Liver (tissue), 9 donors: ENCODE data around the gene TENM3. TPM values are rescaled to one million over a fixed set of nuclear protein-coding genes. Genes with fewer than 3 reads are reported as not detected.

Experiments used
- DNase-seq: peaks from one replicate; pipeline ENCODE4 v3.0.0-alpha.2; 2017; ENCODE audit warnings: low spot score
- H3K27ac ChIP-seq, 2 donors: one replicate each; pipeline ENCODE4 v1.7.0; 2013; ENCODE audit warnings: inconsistent platforms in 2 of 2, low read length in 2 of 2, control low read depth in 1 of 2, low read depth in 1 of 2, mild to moderate bottlenecking in 1 of 2
- H3K27me3 ChIP-seq, 4 donors: one replicate each; pipeline versions ENCODE4 v1.6.1 to v1.7.0; 2013; ENCODE audit warnings: low read length in 3 of 4, inconsistent platforms in 1 of 4, mild to moderate bottlenecking in 1 of 4, moderate library complexity in 1 of 4; ENCODE audit not compliant: control insufficient read depth in 4 of 4, insufficient read depth in 4 of 4
- H3K36me3 ChIP-seq, 4 donors: one replicate each; pipeline versions ENCODE4 v1.6.1 to v1.7.0; 2013; ENCODE audit warnings: low read length in 3 of 4, mild to moderate bottlenecking in 3 of 4, low read depth in 1 of 4, moderate library complexity in 1 of 4; ENCODE audit not compliant: control insufficient read depth in 4 of 4, insufficient read depth in 3 of 4
- H3K4me1 ChIP-seq, 4 donors: one replicate each; pipeline versions ENCODE4 v1.6.1 to v1.7.0; 2013; ENCODE audit warnings: low read length in 3 of 4, mild to moderate bottlenecking in 3 of 4, moderate library complexity in 1 of 4; ENCODE audit not compliant: control insufficient read depth in 4 of 4, insufficient read depth in 4 of 4
- H3K4me3 ChIP-seq, 3 donors: one replicate each; pipeline versions ENCODE4 v1.6.1 to v1.7.0; 2013; ENCODE audit warnings: low read length in 3 of 3, control low read depth in 1 of 3, low read depth in 1 of 3, mild to moderate bottlenecking in 1 of 3
- H3K9ac ChIP-seq, 2 donors: one replicate each; pipeline ENCODE4 v1.7.0; 2013; ENCODE audit warnings: low read length in 2 of 2, mild to moderate bottlenecking in 2 of 2, moderate library complexity in 2 of 2, control low read depth in 1 of 2, low read depth in 1 of 2
- H3K9me3 ChIP-seq, 4 donors: one replicate each; pipeline versions ENCODE4 v1.6.1 to v1.7.0; 2013; ENCODE audit warnings: low read length in 3 of 4; ENCODE audit not compliant: control insufficient read depth in 4 of 4
- FOXA1 ChIP-seq: IDR thresholded peaks from 2 replicates; pipeline ENCODE4 v1.6.1; 2016; ENCODE audit warnings: antibody characterized with exemption
- FOXA2 ChIP-seq: IDR thresholded peaks from 2 replicates; pipeline ENCODE4 v1.6.1; 2016; ENCODE audit warnings: antibody characterized with exemption
- GABPA ChIP-seq, 2 donors: IDR thresholded peaks in 1 of 2; conservative IDR thresholded peaks in 1 of 2; 2 replicates each; pipeline ENCODE4 v1.6.1; 2016; ENCODE audit warnings: antibody characterized with exemption in 2 of 2, mild to moderate bottlenecking in 1 of 2, moderate library complexity in 1 of 2
- HNF4A ChIP-seq, 2 donors: conservative IDR thresholded peaks; 2 replicates each; pipeline ENCODE4 v1.6.1; 2016; ENCODE audit warnings: antibody characterized with exemption in 2 of 2, mild to moderate bottlenecking in 2 of 2
- JUND ChIP-seq, 2 donors: IDR thresholded peaks; 2 replicates each; pipeline ENCODE4 v1.6.1; 2016; ENCODE audit warnings: antibody characterized with exemption in 2 of 2
- RAD21 ChIP-seq, 2 donors: IDR thresholded peaks; 2 replicates each; pipeline ENCODE4 v1.6.1; 2016; ENCODE audit warnings: antibody characterized with exemption in 2 of 2, mild to moderate bottlenecking in 2 of 2
- RXRA ChIP-seq, 2 donors: IDR thresholded peaks; 2 replicates each; pipeline ENCODE4 v1.6.1; 2017 to 2018; ENCODE audit warnings: antibody characterized with exemption in 2 of 2, mild to moderate bottlenecking in 1 of 2
- SP1 ChIP-seq: IDR thresholded peaks from 2 replicates; pipeline ENCODE4 v1.6.1; 2018; ENCODE audit warnings: antibody characterized with exemption, mild to moderate bottlenecking
- TAF1 ChIP-seq: conservative IDR thresholded peaks from 2 replicates; pipeline ENCODE4 v1.6.1; 2016; ENCODE audit warnings: antibody characterized with exemption, mild to moderate bottlenecking
- YY1 ChIP-seq: IDR thresholded peaks from 2 replicates; pipeline ENCODE4 v1.6.1; 2016; ENCODE audit warnings: antibody characterized with exemption, mild to moderate bottlenecking
- WGBS: extraction: QIAGEN DNeasy Blood & Tissue Kit; methylation state at CpG from one replicate; pipeline ENCODE4 v1.1.7; 2013; 5-methylcytosine and 5-hydroxymethylcytosine counted together
- polyA plus RNA-seq, 2 donors: library from polyadenylated mRNA; stranded (reverse) in 1 of 2; unstranded in 1 of 2; fragments of 200-250 nt in 1 of 2; fragments of >200 nt in 1 of 2; fragmentation: Nextera tagmentation in 1 of 2; extraction: Ambion mirVana in 1 of 2; gene quantifications; one replicate each; pipeline versions ENCODE4 v1.2.1 to v1.2.3, GENCODE V29; 2013 to 2015
- total RNA-seq, 2 donors: library from RNA; depleted of rRNA; stranded (reverse); fragments of >200 nt; gene quantifications; one replicate each; pipeline ENCODE4 v1.2.3, GENCODE V29; 2014
- TF ChIP-seq, protein P1 (sequence below): IDR thresholded peaks from 2 replicates; pipeline ENCODE4 v1.6.1; 2016; ENCODE audit warnings: antibody characterized with exemption
- TF ChIP-seq, protein P2 (sequence below): fragments of 150-350 bp; IDR thresholded peaks from 2 replicates; pipeline ENCODE4 v1.5.1; 2017; ENCODE audit warnings: improper control_type of control experiment, low read depth, low read length; ENCODE audit not compliant: missing input control
- TF ChIP-seq, protein P3 (sequence below): IDR thresholded peaks from 2 replicates; pipeline ENCODE4 v1.6.1; 2016; ENCODE audit warnings: antibody characterized with exemption, mild to moderate bottlenecking
- donor health status: healthy.
- donor health status: healthy.
- donor health status: healthy.
- donor health status: healthy.
- donor health status: healthy.

Gene TENM3
- total and polyA plus RNA-seq, 4 donors: 0.32 to 16.8 (median 0.70) TPM

DNA sequence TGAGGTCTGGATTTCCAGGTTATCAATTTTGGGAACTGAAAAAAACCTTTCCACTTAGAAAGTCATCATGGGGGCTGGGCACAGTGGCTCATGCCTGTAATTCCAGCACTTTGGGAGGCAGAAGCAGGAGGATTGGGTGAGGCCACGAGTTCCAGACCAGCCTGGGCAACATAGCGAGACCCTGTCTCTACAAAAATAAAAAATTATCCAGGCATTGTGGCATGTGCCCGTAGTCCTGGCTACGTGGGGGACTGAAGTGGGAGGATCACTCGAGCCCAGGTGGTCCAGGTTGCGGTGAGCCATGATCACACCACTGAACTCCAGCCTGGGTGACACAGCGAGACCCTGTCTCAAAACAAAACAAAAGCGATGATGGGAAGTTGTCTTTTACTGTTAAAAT lies 7.9 kb downstream of the TENM3 start:
- no peaks in the 10 kb centered on the region for H3K9me3 ChIP-seq
- 86% methylated on average over 8 of the region's 8 CpGs for WGBS
- TF ChIP-seq JUND (IDR thresholded peaks at IDR 0.05): no peak
- TF ChIP-seq GABPA (IDR thresholded peaks at IDR 0.05 in 1 of 2, conservative IDR thresholded peaks at IDR 0.05 in 1 of 2): no peak
- no peak for TF ChIP-seq TAF1
- no peak for TF ChIP-seq FOXA2
- TF ChIP-seq, protein P1, sequence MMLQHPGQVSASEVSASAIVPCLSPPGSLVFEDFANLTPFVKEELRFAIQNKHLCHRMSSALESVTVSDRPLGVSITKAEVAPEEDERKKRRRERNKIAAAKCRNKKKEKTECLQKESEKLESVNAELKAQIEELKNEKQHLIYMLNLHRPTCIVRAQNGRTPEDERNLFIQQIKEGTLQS: no peak
- no peak for TF ChIP-seq SP1
- no peak overlapping the region for H3K9ac ChIP-seq
- no peak overlapping the region for H3K27ac ChIP-seq
- H3K4me3 ChIP-seq: no peak overlapping the region
- no peak for DNase-seq
- no peaks in the 10 kb centered on the region for H3K4me1 ChIP-seq
- no peaks in the 10 kb centered on the region for H3K27me3 ChIP-seq
- H3K36me3 ChIP-seq: no peaks in the 10 kb centered on the region

DNA sequence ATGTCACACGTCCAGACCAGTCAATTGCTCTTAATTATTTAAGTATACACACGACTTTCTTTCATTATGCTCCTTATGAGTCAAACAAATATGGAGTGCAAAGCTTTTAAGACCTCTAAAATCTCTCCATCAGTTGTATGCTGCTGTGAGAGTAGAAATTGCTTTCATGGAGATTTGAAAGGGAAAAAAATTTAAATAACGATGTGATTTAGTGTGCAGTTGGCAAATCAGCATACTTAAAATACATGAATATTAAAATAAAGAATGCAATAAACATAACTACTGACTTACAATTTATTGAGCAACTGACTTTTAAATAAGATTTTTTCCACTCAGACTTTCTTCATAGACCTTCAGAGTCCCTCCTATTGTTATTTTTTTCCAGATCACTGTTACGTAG lies 9.0 kb downstream of the TENM3 start:
- Histone ChIP-seq H3K4me1 (no peaks in the 10 kb centered on the region), H3K9ac (no peak overlapping the region), H3K4me3 (no peak overlapping the region), H3K27me3 (no peaks in the 10 kb centered on the region), H3K36me3 (no peaks in the 10 kb centered on the region), H3K9me3 (no peaks in the 10 kb centered on the region), H3K27ac (no peak overlapping the region)
- TF ChIP-seq RXRA (IDR thresholded peaks at IDR 0.05): no peak
- TF ChIP-seq, protein P2, sequence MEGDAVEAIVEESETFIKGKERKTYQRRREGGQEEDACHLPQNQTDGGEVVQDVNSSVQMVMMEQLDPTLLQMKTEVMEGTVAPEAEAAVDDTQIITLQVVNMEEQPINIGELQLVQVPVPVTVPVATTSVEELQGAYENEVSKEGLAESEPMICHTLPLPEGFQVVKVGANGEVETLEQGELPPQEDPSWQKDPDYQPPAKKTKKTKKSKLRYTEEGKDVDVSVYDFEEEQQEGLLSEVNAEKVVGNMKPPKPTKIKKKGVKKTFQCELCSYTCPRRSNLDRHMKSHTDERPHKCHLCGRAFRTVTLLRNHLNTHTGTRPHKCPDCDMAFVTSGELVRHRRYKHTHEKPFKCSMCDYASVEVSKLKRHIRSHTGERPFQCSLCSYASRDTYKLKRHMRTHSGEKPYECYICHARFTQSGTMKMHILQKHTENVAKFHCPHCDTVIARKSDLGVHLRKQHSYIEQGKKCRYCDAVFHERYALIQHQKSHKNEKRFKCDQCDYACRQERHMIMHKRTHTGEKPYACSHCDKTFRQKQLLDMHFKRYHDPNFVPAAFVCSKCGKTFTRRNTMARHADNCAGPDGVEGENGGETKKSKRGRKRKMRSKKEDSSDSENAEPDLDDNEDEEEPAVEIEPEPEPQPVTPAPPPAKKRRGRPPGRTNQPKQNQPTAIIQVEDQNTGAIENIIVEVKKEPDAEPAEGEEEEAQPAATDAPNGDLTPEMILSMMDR: no peak
- no peak for TF ChIP-seq HNF4A (conservative IDR thresholded peaks at IDR 0.05)
- TF ChIP-seq FOXA2: no peak
- no peak for TF ChIP-seq GABPA (IDR thresholded peaks at IDR 0.05 in 1 of 2, conservative IDR thresholded peaks at IDR 0.05 in 1 of 2)
- no peak for TF ChIP-seq SP1
- TF ChIP-seq RAD21 (IDR thresholded peaks at IDR 0.05): no peak
- TF ChIP-seq JUND (IDR thresholded peaks at IDR 0.05): no peak
- no peak for DNase-seq
- WGBS: 83% methylated on average over 4 of the region's 4 CpGs

DNA sequence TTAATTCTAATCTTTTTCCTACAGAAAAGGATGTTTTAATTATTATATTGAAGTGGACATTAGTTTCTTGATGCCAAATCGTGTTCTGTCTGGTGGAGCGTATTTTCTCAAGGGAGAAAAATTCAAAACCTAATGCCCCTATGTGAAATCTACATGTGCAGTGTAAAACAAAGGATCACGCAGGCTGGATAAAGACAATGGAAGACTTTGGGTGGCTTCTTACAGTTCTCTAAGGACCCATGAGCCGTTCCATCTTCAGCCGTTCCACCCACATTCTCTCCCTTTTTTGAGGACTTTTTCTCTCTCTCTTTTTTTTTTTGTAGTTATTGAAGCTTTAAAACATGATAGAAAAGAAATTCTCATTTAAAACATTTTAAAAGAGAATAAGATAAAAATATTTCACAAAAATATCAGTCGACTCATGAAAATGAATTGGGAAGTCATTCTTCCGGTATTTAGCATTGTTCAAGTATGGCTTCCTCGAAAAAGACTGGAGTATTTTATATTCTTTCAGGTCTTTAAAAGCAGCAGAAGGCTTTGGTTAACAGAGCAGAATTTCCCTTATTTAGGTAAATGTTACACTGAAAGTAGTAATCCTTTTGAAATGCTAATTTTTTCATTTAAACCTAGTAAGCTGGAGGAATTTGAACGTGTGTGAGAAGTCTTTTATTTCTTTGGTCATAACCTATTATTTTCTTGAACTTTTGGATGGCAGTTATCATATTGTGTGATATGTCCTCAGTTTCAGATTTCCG lies 11.0 kb downstream of the TENM3 start:
- Histone ChIP-seq H3K36me3 (no peaks in the 10 kb centered on the region), H3K9me3 (peaks cover 0 to 2% (median 0%) of the 10 kb centered on the region in 4 donors), H3K4me3 (no peak overlapping the region), H3K9ac (no peak overlapping the region), H3K27me3 (no peaks in the 10 kb centered on the region), H3K4me1 (no peaks in the 10 kb centered on the region), H3K27ac (no peak overlapping the region)
- DNase-seq: no peak
- no peak for TF ChIP-seq FOXA1
- TF ChIP-seq, protein P3, sequence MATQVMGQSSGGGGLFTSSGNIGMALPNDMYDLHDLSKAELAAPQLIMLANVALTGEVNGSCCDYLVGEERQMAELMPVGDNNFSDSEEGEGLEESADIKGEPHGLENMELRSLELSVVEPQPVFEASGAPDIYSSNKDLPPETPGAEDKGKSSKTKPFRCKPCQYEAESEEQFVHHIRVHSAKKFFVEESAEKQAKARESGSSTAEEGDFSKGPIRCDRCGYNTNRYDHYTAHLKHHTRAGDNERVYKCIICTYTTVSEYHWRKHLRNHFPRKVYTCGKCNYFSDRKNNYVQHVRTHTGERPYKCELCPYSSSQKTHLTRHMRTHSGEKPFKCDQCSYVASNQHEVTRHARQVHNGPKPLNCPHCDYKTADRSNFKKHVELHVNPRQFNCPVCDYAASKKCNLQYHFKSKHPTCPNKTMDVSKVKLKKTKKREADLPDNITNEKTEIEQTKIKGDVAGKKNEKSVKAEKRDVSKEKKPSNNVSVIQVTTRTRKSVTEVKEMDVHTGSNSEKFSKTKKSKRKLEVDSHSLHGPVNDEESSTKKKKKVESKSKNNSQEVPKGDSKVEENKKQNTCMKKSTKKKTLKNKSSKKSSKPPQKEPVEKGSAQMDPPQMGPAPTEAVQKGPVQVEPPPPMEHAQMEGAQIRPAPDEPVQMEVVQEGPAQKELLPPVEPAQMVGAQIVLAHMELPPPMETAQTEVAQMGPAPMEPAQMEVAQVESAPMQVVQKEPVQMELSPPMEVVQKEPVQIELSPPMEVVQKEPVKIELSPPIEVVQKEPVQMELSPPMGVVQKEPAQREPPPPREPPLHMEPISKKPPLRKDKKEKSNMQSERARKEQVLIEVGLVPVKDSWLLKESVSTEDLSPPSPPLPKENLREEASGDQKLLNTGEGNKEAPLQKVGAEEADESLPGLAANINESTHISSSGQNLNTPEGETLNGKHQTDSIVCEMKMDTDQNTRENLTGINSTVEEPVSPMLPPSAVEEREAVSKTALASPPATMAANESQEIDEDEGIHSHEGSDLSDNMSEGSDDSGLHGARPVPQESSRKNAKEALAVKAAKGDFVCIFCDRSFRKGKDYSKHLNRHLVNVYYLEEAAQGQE: no peak
- TF ChIP-seq, protein P2: no peak
- TF ChIP-seq YY1: no peak
- WGBS: 70% methylated on average over 10 of the region's 10 CpGs
